Lower lobe of right lung (tissue), 2 donors: ENCODE results near the gene ITM2B. TPM values are rescaled to one million over a fixed set of nuclear protein-coding genes. Genes with fewer than 3 reads are reported as not detected.

Experiments
- ATAC-seq, 2 donors: fragments of 200-7000 bp; cut with Tn5 transposase; one replicate each; pipeline ENCODE4 v1.9.1; 2020 to 2022; ENCODE audit warnings: mild to moderate bottlenecking in 2 of 2, moderate library complexity in 2 of 2
- DNase-seq: peaks from one replicate; pipeline ENCODE4 v3.0.0-alpha.2; 2020
- H3K27ac ChIP-seq: fragments of 200-600 bp; one replicate; pipeline ENCODE4 v1.8.0; 2022
- H3K27me3 ChIP-seq: fragments of 200-600 bp; one replicate; pipeline ENCODE4 v1.8.0; 2022; ENCODE audit warnings: low read depth
- H3K36me3 ChIP-seq: fragments of 200-600 bp; one replicate; pipeline ENCODE4 v1.8.0; 2022; ENCODE audit warnings: mild to moderate bottlenecking
- H3K4me1 ChIP-seq: fragments of 200-600 bp; one replicate; pipeline ENCODE4 v1.8.0; 2022
- H3K4me3 ChIP-seq: fragments of 200-600 bp; one replicate; pipeline ENCODE4 v1.8.0; 2022; ENCODE audit warnings: mild to moderate bottlenecking
- H3K9me3 ChIP-seq: fragments of 200-600 bp; one replicate; pipeline ENCODE4 v1.8.0; 2022
- intact Hi-C: fragments of 100-400 bp; cut with DNase I; formaldehyde crosslinking; loops from one replicate; pipeline ENCODE4 v1.11.0; 2022
- total RNA-seq: library from RNA; stranded (reverse); fragmentation: NEBNext Ultra II Directional; extraction: Animal tissue kit (Norgen Biotek cat#: 25700); gene quantifications from one replicate; pipeline ENCODE4 v1.2.1, GENCODE V29; 2021
- TF ChIP-seq, protein P1 (sequence below): fragments of 200-600 bp; IDR thresholded peaks from one replicate; pipeline ENCODE4 v1.8.0; 2022; ENCODE audit warnings: antibody characterized with exemption, mild to moderate bottlenecking
- donor health status: DM: no; HTN: yes; CAD: no; lungs with severe emphysema.

The ITM2B gene
- total RNA-seq, 1 donor from 2014 or later = 834 TPM

DNA sequence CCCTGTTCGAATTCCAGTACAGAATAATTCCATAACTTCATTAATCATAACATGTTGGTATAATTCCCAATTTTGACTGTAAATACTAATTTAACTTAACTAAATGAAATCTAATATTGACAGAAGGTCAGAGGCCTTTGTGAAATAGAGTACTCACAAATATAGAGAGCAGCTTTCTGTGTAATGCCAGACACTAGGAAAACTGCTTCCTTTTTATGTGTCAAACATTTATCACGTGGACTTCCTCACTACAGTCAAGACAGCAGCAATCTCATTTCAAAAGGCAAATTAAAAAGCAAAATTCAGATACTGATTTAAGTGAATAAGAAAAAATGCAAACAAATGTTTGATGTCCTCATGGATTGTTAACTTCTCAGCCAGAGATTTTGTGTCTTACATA, 13.1 kb downstream of the ITM2B start:
- ATAC-seq (no peak), DNase-seq (no peak)
- peaks cover 81% of the 10 kb centered on the region for H3K4me1 ChIP-seq
- H3K27ac ChIP-seq = no peak overlapping the region
- peaks cover 13% of the 10 kb centered on the region for H3K36me3 ChIP-seq
- no peaks in the 10 kb centered on the region for H3K27me3 ChIP-seq
- H3K4me3 ChIP-seq = no peak overlapping the region
- intact Hi-C loops = no loop called here
- H3K9me3 ChIP-seq = no peaks in the 10 kb centered on the region
- TF ChIP-seq, protein P1, sequence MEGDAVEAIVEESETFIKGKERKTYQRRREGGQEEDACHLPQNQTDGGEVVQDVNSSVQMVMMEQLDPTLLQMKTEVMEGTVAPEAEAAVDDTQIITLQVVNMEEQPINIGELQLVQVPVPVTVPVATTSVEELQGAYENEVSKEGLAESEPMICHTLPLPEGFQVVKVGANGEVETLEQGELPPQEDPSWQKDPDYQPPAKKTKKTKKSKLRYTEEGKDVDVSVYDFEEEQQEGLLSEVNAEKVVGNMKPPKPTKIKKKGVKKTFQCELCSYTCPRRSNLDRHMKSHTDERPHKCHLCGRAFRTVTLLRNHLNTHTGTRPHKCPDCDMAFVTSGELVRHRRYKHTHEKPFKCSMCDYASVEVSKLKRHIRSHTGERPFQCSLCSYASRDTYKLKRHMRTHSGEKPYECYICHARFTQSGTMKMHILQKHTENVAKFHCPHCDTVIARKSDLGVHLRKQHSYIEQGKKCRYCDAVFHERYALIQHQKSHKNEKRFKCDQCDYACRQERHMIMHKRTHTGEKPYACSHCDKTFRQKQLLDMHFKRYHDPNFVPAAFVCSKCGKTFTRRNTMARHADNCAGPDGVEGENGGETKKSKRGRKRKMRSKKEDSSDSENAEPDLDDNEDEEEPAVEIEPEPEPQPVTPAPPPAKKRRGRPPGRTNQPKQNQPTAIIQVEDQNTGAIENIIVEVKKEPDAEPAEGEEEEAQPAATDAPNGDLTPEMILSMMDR = no peak

DNA sequence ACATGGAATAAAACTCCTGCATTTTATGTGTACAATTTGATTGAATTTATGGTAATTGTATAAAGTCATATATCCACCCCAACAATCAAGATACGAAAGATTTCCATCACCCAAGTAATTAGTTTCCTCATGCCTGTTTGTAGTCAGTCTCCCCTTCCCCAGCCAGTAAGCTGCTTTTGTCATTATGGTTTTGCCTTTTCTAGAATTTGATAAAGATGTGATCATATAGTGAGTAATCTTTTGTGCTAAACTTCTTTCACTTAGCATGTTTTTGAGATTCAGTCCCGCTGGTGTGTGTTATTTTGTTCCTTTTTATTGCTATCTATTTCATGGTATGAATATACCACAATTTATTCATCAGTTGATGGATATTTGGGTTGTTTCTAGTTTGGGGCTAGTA, 16.0 kb downstream of the ITM2B start:
- Histone ChIP-seq H3K27me3 (no peaks in the 10 kb centered on the region), H3K4me3 (no peak overlapping the region), H3K27ac (no peak overlapping the region), H3K4me1 (peaks cover 79% of the 10 kb centered on the region), H3K36me3 (peaks cover 7% of the 10 kb centered on the region), H3K9me3 (no peaks in the 10 kb centered on the region)
- DNase-seq (no peak), ATAC-seq (no peak)
- TF ChIP-seq, protein P1 = no peak
- intact Hi-C loops = no loop called here

DNA sequence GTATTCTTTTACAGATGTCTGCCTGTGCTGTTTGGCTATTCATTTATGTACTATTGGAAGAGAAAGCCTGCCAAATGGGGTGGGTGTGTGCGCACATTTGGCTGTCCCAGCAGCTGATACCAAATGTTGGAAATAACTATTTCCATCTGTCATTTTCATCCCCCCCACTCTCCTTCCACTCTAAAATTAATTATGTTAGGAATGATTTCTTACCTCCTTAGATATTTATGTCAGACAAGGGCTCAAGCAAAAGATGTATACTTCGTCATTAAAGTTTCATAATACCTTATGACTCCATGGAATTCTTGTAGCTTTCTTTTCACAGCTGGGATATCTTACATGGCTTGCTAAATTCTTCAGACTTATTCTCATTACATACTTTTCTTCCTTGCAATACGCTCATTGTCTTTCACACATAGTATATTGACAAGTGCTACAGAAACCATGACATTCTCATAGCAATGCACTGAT, 18.6 kb downstream of the ITM2B start:
- H3K4me3 ChIP-seq = no peak overlapping the region
- intact Hi-C loops = no loop called here

DNA sequence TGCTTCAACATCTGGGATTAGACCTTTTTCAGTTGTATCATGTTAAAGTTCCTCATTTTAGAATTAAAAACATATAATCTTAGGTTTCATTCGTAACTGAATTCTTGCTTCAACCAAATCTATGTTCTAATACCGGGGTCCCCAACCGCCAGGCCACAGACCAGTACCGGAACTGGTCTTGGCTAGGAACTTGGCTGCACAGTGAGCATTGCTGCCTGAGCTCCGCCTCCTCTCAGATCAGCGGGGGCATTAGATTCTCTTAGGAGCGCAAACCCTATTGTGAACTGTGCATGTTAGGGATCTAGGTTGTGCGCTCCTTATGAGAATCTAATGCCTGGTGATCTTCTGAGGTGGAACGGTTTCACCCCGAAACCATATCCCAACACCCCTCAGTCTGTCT, 19.2 kb downstream of the ITM2B start:
- Histone ChIP-seq H3K36me3 (peaks cover 38% of the 10 kb centered on the region), H3K4me3 (no peak overlapping the region), H3K27me3 (no peaks in the 10 kb centered on the region), H3K27ac (peak overlapping the region; percentile 37), H3K4me1 (peaks cover 69% of the 10 kb centered on the region), H3K9me3 (no peaks in the 10 kb centered on the region)
- no peak for DNase-seq
- peak; percentile 25 to 31 for ATAC-seq
- intact Hi-C loops = no loop called here
- TF ChIP-seq, protein P1 = no peak

More for the DNA sequence above, 18.6 kb downstream of the ITM2B start:
- Histone ChIP-seq H3K9me3 (no peaks in the 10 kb centered on the region), H3K4me1 (peaks cover 74% of the 10 kb centered on the region), H3K27me3 (no peaks in the 10 kb centered on the region), H3K27ac (peak overlapping the region; percentile 27), H3K36me3 (peaks cover 33% of the 10 kb centered on the region)
- ATAC-seq (peak; percentile 52 to 59), DNase-seq (no peak)
- TF ChIP-seq, protein P1 = no peak

DNA sequence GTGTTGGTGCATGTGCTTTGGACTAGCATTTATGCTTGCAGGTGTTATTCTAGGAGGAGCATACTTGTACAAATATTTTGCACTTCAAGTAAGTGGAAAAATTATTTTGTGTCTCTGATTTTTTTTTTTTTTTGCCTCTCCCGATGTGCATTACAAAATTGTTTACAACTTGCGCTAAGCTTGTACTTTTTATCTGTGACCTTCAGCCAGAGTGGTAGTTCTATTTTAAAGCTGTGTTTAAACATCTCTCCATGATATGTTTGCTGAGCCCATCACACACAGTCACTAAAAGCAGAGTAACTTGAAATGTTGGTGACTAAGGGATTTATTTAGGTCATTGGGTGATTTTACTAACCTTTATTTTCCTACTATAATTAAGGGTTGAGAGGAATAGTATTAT, 20.8 kb downstream of the ITM2B start:
- H3K4me1 ChIP-seq = peaks cover 55% of the 10 kb centered on the region
- no peak for DNase-seq
- H3K4me3 ChIP-seq = no peak overlapping the region
- TF ChIP-seq, protein P1 = no peak
- H3K27me3 ChIP-seq = no peaks in the 10 kb centered on the region
- no peak overlapping the region for H3K27ac ChIP-seq
- H3K36me3 ChIP-seq = peaks cover 55% of the 10 kb centered on the region
- no peaks in the 10 kb centered on the region for H3K9me3 ChIP-seq
- intact Hi-C loops = no loop called here
- ATAC-seq = no peak

DNA sequence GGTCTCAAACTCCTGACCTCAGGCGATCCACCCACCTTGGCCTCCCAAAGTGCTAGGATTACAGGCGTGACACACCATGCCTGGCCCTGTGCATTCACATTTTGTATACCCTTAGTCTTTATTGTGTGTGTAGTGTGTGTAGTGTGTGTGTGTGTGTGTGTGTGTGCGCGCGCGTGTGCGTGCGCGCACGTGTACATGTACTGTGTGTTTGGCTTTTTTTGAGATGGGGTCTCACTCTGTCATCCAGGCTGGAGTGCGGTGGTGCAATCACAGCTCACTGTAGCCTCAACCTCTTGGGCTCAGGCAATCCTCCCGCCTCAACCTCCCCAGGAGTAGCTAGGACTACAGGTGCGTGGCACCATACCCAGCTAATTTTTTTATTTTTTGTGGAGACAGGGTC, 22.1 kb downstream of the ITM2B start:
- H3K36me3 ChIP-seq = peaks cover 68% of the 10 kb centered on the region
- H3K27me3 ChIP-seq = no peaks in the 10 kb centered on the region
- no peaks in the 10 kb centered on the region for H3K9me3 ChIP-seq
- TF ChIP-seq, protein P1 = no peak
- H3K27ac ChIP-seq = no peak overlapping the region
- intact Hi-C loops = no loop called here
- H3K4me3 ChIP-seq = no peak overlapping the region
- ATAC-seq = no peak
- DNase-seq = no peak
- H3K4me1 ChIP-seq = peaks cover 47% of the 10 kb centered on the region
